Neuron (in vitro differentiated cells): ENCODE data around the gene ARHGAP23.

Experiments used
- H2AFZ ChIP-seq: one replicate; pipeline ENCODE4 v1.6.1; 2013; ENCODE audit warnings: low read depth, mild to moderate bottlenecking, inconsistent platforms, low read length, moderate library complexity
- H3K27me3 ChIP-seq: one replicate; pipeline ENCODE4 v1.6.1; 2013; ENCODE audit warnings: low read length; ENCODE audit not compliant: insufficient read depth
- H3K36me3 ChIP-seq: one replicate; pipeline ENCODE4 v1.6.1; 2013; ENCODE audit warnings: low read length; ENCODE audit not compliant: insufficient read depth
- H3K4me1 ChIP-seq: one replicate; pipeline ENCODE4 v1.6.1; 2013; ENCODE audit warnings: low read length; ENCODE audit not compliant: insufficient read depth
- H3K4me3 ChIP-seq: 2 replicates; pipeline ENCODE4 v1.5.1; 2013; ENCODE audit warnings: mild to moderate bottlenecking, low read length, moderate library complexity
- H3K9me3 ChIP-seq: one replicate; pipeline ENCODE4 v1.6.1; 2013; ENCODE audit warnings: low read length

ARHGAP23 gene

GRCh38 chr17:38417210-38417951 is 10.9 kb upstream of the ARHGAP23 start:
- no peaks in the 10 kb centered on the region for H3K9me3 ChIP-seq
- H3K36me3 ChIP-seq, result no peaks in the 10 kb centered on the region
- no peak overlapping the region for H3K4me3 ChIP-seq
- peaks cover 46% of the 10 kb centered on the region for H3K27me3 ChIP-seq
- H2AFZ ChIP-seq, result no peak overlapping the region
- peaks cover 62% of the 10 kb centered on the region for H3K4me1 ChIP-seq

DNA sequence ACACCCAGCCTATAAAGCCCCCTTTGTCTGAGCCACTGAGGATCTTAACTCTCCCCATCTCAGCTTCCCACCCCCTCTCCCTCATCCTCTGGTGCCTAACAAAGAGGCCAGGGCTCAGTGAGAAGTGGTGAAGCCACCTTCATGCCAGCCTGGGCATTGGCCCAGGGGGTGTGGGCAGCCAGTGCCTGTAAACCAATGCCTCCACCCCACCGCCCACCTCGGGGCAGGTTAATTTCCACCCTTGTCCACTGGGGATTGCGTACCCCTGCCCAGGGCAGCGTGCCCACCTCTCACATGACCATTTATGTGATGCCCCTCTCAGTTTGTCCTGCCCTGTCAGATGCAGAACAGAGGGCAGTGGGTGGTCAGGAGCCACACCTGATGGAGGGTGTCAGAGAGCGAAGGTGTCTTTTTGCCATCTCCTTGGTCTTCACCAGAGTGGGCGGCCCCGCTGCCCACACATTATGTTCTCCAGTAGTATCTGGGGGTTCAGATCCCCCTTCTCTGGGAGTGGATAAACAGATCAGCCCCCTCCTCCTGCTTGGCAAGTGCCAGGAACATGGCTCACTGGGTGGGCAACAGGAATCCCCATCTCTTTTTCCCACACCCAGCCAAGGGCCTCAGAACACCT is 10.1 kb upstream of the ARHGAP23 start:
- Histone ChIP-seq H3K36me3 (no peaks in the 10 kb centered on the region), H2AFZ (no peak overlapping the region), H3K4me3 (no peak overlapping the region), H3K9me3 (no peaks in the 10 kb centered on the region), H3K4me1 (peaks cover 62% of the 10 kb centered on the region), H3K27me3 (peaks cover 51% of the 10 kb centered on the region)

GRCh38 chr17:38418693-38419507 is 9.4 kb upstream of the ARHGAP23 start:
- H3K36me3 ChIP-seq, result no peaks in the 10 kb centered on the region
- H3K4me3 ChIP-seq, result peak overlapping the region; percentile 32
- no peaks in the 10 kb centered on the region for H3K9me3 ChIP-seq
- peaks cover 51% of the 10 kb centered on the region for H3K27me3 ChIP-seq
- no peak overlapping the region for H2AFZ ChIP-seq
- peaks cover 62% of the 10 kb centered on the region for H3K4me1 ChIP-seq

GRCh38 chr17:38419508-38419981 is 8.7 kb upstream of the ARHGAP23 start:
- no peaks in the 10 kb centered on the region for H3K36me3 ChIP-seq
- no peaks in the 10 kb centered on the region for H3K9me3 ChIP-seq
- H2AFZ ChIP-seq, result no peak overlapping the region
- H3K27me3 ChIP-seq, result peaks cover 51% of the 10 kb centered on the region
- H3K4me3 ChIP-seq, result peak overlapping the region; percentile 32
- H3K4me1 ChIP-seq, result peaks cover 62% of the 10 kb centered on the region

DNA sequence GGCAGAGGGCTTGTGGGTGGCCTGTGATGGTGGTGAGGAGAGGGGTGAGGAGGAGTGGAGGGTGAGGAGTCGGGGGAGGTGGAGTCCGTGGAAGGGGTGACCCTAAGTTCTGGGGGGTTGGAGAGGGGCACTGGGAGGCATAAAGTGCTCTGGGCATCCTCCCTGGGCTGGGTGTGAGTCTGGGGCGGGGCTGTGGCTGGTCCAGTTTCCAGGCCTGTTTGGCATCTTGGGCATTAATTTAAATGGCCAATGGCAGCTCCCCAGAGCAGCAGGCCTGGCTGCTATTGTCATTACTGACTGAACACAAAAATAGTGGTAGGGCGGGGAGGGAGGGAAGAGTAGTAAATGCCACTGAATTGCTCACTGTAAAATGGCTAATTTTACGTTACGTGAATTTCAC is 7.7 kb upstream of the ARHGAP23 start:
- peaks cover 57% of the 10 kb centered on the region for H3K27me3 ChIP-seq
- H3K4me3 ChIP-seq, result no peak overlapping the region
- H3K9me3 ChIP-seq, result no peaks in the 10 kb centered on the region
- peaks cover 55% of the 10 kb centered on the region for H3K4me1 ChIP-seq
- H2AFZ ChIP-seq, result no peak overlapping the region
- no peaks in the 10 kb centered on the region for H3K36me3 ChIP-seq

DNA sequence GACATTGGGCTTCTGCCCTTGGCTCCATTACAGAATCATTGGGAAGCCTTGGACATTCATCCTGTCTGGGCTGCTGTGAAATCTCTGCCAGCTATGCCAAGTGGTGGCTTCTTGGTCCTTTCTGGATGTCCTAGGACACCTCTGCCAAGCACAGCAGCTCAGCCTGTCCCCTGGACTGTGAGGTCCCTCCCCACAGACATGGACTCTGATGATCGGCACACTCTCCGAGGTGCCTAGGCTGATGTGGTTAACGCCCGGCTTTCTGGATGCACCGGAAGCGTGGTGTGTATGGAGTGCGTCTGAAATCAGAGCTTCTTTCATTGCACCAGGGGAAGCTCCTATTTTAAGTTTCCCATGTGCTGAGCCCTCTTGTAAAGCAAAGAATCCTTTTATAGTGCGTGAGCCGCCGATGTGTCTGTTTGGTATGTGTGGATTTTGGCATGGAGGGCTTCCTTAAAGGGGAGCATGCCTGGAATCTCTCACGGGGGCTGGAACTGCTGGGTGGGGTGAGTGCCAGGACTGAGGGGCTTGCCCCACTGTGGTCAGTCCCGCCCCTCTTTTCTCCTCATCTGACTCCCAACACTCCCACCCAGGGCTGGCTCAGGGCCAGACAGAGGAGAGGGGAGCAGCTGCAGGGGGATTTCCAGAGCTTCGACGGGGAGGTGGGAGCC is 7.0 kb upstream of the ARHGAP23 start:
- H3K9me3 ChIP-seq, result no peaks in the 10 kb centered on the region
- peaks cover 59% of the 10 kb centered on the region for H3K27me3 ChIP-seq
- H3K4me3 ChIP-seq, result no peak overlapping the region
- H3K4me1 ChIP-seq, result peaks cover 54% of the 10 kb centered on the region
- H3K36me3 ChIP-seq, result no peaks in the 10 kb centered on the region
- no peak overlapping the region for H2AFZ ChIP-seq

GRCh38 chr17:38421871-38422827 is 6.1 kb upstream of the ARHGAP23 start:
- Histone ChIP-seq H3K4me1 (peaks cover 49% of the 10 kb centered on the region), H3K4me3 (no peak overlapping the region), H3K9me3 (no peaks in the 10 kb centered on the region), H2AFZ (no peak overlapping the region), H3K36me3 (no peaks in the 10 kb centered on the region), H3K27me3 (peaks cover 61% of the 10 kb centered on the region)

GRCh38 chr17:38424297-38424972 is 3.8 kb upstream of the ARHGAP23 start:
- Histone ChIP-seq H3K4me1 (peaks cover 52% of the 10 kb centered on the region), H3K4me3 (no peak overlapping the region), H2AFZ (no peak overlapping the region), H3K27me3 (peaks cover 46% of the 10 kb centered on the region), H3K9me3 (no peaks in the 10 kb centered on the region), H3K36me3 (no peaks in the 10 kb centered on the region)

DNA sequence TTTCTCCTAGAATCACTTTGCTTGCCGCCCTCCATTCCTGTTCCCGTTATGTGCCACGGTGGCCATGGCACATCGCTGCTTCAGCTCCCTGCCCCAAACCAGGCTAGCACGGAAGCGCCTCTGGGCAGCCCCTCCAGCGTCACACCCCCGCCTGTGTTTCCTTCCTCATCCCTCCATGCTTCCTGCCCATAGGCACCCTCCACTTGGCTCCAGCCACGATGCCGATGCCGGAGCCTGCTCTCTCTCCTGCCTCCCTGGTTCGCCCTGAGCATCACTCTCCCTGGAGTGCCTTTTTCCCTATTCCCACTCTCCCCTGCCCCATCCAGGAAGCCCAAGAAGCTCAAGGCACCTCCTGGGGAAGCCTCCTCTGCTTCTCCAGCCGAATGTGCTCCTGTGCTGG is 3.2 kb upstream of the ARHGAP23 start:
- Histone ChIP-seq H3K4me1 (peaks cover 47% of the 10 kb centered on the region), H3K36me3 (no peaks in the 10 kb centered on the region), H2AFZ (no peak overlapping the region), H3K27me3 (peaks cover 40% of the 10 kb centered on the region), H3K9me3 (no peaks in the 10 kb centered on the region), H3K4me3 (no peak overlapping the region)

GRCh38 chr17:38425744-38426143 is 2.5 kb upstream of the ARHGAP23 start:
- Histone ChIP-seq H3K27me3 (peaks cover 34% of the 10 kb centered on the region), H3K9me3 (no peaks in the 10 kb centered on the region), H2AFZ (no peak overlapping the region), H3K36me3 (no peaks in the 10 kb centered on the region), H3K4me3 (no peak overlapping the region), H3K4me1 (peaks cover 42% of the 10 kb centered on the region)

DNA sequence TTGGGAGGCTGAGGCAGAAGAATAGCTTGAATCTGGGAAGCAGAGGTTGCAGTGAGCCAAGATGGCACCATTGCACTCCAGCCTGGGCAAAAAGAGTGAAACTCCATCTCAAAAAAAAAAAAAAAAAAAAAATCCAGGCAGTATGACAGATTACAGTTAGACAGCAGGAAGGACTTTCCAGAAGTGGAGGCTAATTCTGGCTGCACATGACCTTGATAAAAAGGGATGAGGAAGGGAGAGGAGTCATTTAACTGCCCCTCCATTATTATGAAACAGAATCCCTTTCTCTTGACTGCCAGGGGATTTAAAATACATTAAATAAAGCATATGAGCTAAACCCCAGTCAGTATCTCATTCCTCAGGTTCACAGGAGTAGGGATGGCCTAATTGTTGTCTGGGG is 1.8 kb upstream of the ARHGAP23 start:
- Histone ChIP-seq H3K4me3 (no peak overlapping the region), H3K4me1 (peaks cover 35% of the 10 kb centered on the region), H2AFZ (no peak overlapping the region), H3K27me3 (peaks cover 27% of the 10 kb centered on the region), H3K9me3 (no peaks in the 10 kb centered on the region), H3K36me3 (no peaks in the 10 kb centered on the region)
